ENCODE results near the gene MFN2.

MFN2 gene

GRCh38 chr1:11979028-11979850, 1.0 kb upstream of the MFN2 start:
- peak overlapping the region; percentile 19; the same call in 1 of the 2 replicates for H3K4me3 ChIP-seq (ENCODE audit: low read length)
- TF ChIP-seq ZNF274 (IDR thresholded peaks at IDR 0.05; ENCODE audit: low read depth, low read length) = no peak

GRCh38 chr1:11980676-11980972, 380 bp downstream of the MFN2 start:
- no peak for TF ChIP-seq ZNF274 (IDR thresholded peaks at IDR 0.05; ENCODE audit: low read depth, low read length)
- H3K4me3 ChIP-seq (ENCODE audit: low read length) = peak overlapping the region; percentile 98

GRCh38 chr1:11981378-11982009, 1.2 kb downstream of the MFN2 start:
- peak overlapping the region; percentile 98; the same call in 1 of the 2 replicates for H3K4me3 ChIP-seq (ENCODE audit: low read length)
- no peak for TF ChIP-seq ZNF274 (IDR thresholded peaks at IDR 0.05; ENCODE audit: low read depth, low read length)

GRCh38 chr1:11982010-11982392, 1.8 kb downstream of the MFN2 start:
- no peak for TF ChIP-seq ZNF274 (IDR thresholded peaks at IDR 0.05; ENCODE audit: low read depth, low read length)
- H3K4me3 ChIP-seq (ENCODE audit: low read length) = no peak overlapping the region

- no peak overlapping the region for H3K4me3 ChIP-seq (ENCODE audit: low read length)
- TF ChIP-seq ZNF274 (IDR thresholded peaks at IDR 0.05; ENCODE audit: low read depth, low read length) = no peak
Measured at GRCh38 chr1:11984121-11984520, 3.9 kb downstream of the MFN2 start.

- H3K4me3 ChIP-seq (ENCODE audit: low read length) = no peak overlapping the region
- no peak for TF ChIP-seq ZNF274 (IDR thresholded peaks at IDR 0.05; ENCODE audit: low read depth, low read length)
Measured at GRCh38 chr1:11984576-11984975, 4.3 kb downstream of the MFN2 start.

GRCh38 chr1:11985171-11985570, 4.9 kb downstream of the MFN2 start:
- H3K4me3 ChIP-seq (ENCODE audit: low read length) = no peak overlapping the region

GRCh38 chr1:11985851-11986250, 5.6 kb downstream of the MFN2 start:
- H3K4me3 ChIP-seq (ENCODE audit: low read length) = no peak overlapping the region
- no peak for TF ChIP-seq ZNF274 (IDR thresholded peaks at IDR 0.05; ENCODE audit: low read depth, low read length)

More at GRCh38 chr1:11985171-11985570, 4.9 kb downstream of the MFN2 start:
- TF ChIP-seq ZNF274 (IDR thresholded peaks at IDR 0.05; ENCODE audit: low read depth, low read length) = no peak

GRCh38 chr1:11989669-11990068, 9.4 kb downstream of the MFN2 start:
- H3K4me3 ChIP-seq (ENCODE audit: low read length) = no peak overlapping the region
- no peak for TF ChIP-seq ZNF274 (IDR thresholded peaks at IDR 0.05; ENCODE audit: low read depth, low read length)

GRCh38 chr1:11990303-11991032, 10.2 kb downstream of the MFN2 start:
- no peak overlapping the region for H3K4me3 ChIP-seq (ENCODE audit: low read length)
- TF ChIP-seq ZNF274 (IDR thresholded peaks at IDR 0.05; ENCODE audit: low read depth, low read length) = no peak

- no peak overlapping the region for H3K4me3 ChIP-seq (ENCODE audit: low read length)
- TF ChIP-seq ZNF274 (IDR thresholded peaks at IDR 0.05; ENCODE audit: low read depth, low read length) = no peak
Measured at GRCh38 chr1:11991969-11992676, 11.9 kb downstream of the MFN2 start.

GRCh38 chr1:11997081-11997850, 17.0 kb downstream of the MFN2 start:
- no peak overlapping the region for H3K4me3 ChIP-seq (ENCODE audit: low read length)
- TF ChIP-seq ZNF274 (IDR thresholded peaks at IDR 0.05; ENCODE audit: low read depth, low read length) = no peak

- TF ChIP-seq ZNF274 (IDR thresholded peaks at IDR 0.05; ENCODE audit: low read depth, low read length) = no peak
- H3K4me3 ChIP-seq (ENCODE audit: low read length) = no peak overlapping the region
Measured at GRCh38 chr1:11998636-11999035, 18.4 kb downstream of the MFN2 start.
